GM04503 (cell line): ENCODE results near the gene MTTP.
"Not testable (repeated sequence)": the region's sequence is repeated elsewhere in the genome, so short reads cannot be mapped to it uniquely, and the experiment has no call there.

Source experiments
- DNase-seq: peaks from one replicate; pipeline ENCODE4 v3.0.0-alpha.2; 2012; ENCODE audit warnings: low read depth

Gene MTTP

DNA sequence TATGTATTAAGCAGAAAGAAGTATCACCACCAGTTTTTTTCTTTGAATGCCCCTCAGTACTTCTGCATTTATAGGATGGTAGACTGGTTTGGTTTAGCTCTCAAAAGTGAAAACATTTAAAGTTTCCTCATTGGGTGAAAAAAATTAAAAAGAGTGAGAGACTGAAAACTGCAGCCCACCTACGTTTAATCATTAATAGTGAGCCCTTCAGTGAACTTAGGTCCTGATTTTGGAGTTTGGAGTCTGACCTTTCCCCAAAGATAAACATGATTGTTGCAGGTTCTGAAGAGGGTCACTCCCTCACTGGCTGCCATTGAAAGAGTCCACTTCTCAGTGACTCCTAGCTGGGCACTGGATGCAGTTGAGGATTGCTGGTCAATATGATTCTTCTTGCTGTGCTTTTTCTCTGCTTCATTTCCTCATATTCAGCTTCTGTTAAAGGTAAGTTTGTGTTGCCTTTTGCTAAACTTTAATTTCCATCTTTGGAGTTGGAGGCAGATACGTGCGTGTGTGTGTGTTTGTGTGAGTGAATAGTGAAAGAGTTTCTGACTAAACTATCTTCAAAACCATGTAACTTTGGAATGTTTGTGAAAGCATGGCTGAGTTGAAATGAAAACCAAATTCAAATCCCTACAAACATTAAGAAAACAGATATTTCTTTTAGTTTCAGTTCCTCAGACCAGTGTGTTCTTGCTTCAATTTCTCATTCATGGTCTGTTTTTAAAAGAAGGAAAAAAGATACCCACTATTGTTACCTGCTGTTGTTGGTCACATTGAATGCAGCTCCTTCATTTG, at the start of gene MTTP:
Gene MTTP, plus strand, starts transcription at position 295 of the 795 bp plus-strand sequence. Its CDS starts 86 bp downstream, at position 381.
- DNase-seq, result no peak

DNA sequence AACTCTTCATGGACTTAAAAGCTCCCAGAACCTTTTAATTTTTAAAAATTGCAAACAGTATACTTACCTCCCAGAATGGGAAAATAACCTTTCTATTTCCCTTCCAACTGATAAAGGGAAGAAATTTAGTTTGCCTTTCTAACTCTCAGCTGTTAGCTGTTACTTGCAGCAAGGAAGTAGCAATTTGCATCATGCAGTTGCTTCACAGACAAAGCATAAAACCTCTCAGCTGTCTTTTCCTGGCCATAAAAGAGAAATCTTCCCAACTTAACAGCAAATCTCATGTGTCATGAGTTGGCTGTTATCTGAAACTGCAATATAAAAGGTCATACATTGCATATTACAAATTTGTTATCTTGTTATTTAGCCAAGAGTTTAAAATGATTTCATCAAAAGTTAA, 45.4 kb upstream of the MTTP start:
- no peak for DNase-seq

DNA sequence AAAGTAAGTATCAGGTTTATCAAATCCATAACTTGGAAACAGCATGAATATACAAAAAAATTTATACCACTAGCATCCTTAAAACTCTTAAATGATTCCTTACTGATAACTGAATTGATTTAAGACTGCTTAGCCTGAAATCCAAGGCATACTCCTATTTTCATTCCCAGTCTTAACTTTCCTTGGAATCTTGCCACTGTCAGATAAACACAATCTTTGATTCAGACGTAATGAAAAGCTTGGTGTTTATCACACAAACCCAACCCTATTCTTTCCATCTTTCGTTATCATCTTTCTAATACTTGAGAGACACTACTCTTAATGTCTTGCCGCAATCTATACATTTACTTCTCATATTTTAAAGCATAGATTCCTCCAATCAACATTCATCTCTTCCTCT, 44.7 kb upstream of the MTTP start:
- DNase-seq, result no peak

DNA sequence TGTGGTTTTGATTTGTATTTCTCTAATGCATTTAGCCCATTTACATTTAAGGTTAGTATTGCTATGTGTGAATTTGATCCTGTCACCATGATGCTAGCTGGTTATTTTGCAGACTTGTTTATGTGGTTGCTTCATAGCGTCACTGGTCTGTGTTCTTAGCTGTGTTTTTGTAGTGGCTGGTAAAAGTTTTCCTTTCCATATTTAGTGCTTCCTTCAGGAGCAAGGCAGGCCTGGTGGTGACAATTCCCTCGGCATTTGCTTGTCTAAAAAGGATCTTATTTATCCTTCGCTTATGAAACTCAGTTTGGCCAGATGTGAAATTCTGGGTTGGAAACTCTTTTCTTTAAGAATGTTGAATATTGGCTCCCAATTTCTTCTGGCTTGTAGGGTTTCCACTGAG, 39.9 kb upstream of the MTTP start:
- DNase-seq, result not testable (repeated sequence)

DNA sequence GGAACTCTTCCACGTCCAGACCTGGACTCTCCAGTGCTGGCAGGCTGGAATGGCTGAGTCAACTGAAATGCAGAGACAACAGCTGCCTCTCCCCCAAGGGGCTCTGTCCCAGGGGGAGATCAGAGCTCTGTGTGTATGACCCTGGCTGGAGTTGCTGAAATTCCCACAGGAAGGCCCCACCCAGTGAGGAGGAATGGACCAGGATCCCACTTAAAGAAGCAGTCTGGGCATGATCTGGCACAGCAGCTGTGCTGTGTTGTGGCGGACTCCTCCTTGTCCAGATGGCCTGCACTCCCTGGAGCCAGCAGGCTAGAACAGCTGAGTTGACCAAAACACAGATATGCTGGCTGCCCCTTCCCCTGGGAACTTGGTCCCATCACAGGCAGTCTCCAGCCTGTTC, 38.4 kb upstream of the MTTP start:
- no peak for DNase-seq

DNA sequence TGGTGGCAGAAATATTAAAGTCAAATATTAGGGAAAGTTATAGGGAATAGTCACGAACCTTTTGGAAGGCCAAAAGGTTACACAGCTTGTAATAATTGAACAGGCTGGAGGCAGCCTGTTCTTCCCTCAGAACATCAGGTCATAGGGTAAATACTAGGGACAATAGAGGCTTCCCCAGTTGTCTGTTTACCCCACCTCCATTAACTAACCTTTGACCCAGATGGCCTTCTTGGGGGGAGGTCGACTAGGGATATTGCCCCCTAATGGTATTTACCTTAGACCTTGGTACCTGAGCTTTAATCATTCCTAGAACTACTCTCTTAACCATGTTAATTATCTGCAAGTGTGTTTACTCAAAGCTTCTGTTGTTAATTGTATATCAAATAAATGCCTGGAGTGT, 37.8 kb upstream of the MTTP start:
- no peak for DNase-seq

DNA sequence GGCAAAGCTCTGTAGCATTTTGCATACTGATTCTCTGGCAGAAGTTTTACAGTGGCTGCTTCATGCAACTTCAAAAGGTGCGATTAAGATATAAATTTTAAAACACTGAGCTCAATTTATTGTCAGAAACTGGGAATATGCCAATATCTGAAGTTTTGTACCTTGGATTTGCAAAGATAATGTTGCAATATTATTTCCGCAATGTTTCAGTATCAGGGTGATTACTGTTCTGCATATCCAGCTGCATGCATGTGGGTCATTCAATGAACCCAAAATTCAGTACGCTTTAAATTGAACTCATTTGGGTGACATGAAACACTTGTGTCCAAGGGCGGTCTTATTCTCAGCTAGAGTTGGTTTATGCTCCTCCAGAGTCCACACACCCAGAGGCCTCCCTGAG, 37.0 kb upstream of the MTTP start:
- no peak for DNase-seq

DNA sequence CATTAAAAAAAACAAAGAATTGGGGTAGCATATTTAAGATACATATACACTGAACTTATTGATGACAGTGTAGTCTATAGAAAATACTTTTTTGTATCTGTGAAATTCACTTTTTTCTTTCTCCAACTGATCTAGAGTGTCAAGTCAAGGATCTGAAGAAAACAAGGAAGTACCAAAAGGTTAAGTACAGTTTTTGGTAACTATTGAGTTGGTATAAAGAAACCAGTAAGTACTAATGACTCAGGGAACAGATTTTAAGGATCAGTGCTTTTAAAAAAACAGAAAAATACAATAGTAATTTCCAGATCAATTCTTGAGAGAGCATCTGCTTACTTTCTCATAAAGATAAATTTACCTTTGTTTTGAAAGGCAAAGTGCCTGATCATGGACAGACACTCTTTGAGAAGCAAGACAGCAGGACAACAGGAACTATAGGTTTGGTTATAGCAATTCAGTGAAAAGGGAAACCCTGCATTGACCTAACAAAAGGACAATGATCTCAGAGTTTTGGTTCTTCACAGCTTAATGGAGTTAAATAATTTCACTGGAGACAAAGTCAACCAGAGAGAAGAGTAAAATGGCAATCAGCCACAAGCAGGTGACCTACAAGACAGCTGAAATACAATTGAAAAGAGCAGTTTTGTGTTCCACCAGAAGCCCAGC, 34.2 kb upstream of the MTTP start:
- DNase-seq, result no peak

DNA sequence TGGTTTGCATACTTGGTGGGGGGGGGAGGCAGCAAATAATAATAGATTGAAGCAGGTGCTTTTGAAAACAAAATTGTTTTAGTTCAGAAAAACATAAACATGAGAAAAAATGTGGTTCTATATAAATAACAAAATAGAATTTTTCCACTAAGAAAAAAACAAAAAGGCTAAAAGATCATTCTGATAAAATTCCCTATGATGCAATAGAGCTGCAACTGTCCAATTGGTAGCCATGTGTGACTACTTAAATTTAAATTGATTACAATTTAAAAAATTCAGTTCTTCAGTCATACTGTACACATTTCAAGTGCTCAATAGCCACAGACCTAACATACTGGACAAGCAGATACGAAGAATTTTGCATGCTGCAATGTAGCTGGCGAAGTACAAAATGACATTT, 21.8 kb upstream of the MTTP start:
- DNase-seq, result no peak

DNA sequence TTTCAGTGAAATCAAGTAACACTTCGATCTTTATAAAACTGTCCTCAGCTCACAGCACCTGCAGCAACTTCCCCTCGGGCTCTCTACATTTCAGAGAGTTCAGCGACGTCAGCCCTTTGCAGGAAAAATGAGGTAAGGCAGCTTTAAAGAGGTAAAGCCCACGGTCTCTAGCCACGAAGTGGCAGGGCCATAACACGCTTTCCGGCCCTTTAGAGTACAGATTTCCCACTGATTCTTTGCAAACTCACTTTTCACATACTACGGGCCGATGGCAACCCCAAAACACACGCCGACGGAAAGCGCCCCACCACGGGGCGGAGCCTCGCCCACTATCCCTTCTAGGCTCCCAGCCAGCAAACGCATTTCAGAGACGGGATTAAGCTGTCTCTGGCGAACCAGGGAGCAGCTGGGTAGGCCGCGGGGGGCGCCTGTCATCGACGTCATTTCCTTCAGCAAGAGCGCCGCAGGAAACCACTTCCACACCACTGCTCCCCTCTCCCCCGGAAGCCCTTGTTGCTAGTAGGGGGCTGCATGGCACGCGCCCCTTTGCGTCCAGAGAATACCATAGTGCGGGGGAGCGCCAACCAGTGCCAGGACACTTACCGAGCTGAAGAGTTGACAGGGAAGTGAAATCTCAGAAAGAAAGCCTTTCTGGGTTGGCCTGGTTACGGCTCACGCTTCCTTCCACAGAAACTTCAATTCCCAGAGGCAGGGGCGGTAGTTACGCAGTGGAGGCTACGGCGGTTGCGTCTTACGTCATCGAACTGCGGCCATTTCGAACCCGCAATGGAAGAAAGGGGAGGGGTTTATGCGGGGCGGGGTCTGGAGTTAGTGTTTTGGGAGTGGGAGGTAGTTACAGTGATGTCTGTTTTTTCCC, 11.1 kb upstream of the MTTP start, which contains the start of gene TRMT10A:
Gene TRMT10A, minus strand, starts transcription at position 730 of the 877 bp plus-strand sequence. CDS start 4,701 bp downstream, outside the sequence.
- DNase-seq, result peak; percentile 90

DNA sequence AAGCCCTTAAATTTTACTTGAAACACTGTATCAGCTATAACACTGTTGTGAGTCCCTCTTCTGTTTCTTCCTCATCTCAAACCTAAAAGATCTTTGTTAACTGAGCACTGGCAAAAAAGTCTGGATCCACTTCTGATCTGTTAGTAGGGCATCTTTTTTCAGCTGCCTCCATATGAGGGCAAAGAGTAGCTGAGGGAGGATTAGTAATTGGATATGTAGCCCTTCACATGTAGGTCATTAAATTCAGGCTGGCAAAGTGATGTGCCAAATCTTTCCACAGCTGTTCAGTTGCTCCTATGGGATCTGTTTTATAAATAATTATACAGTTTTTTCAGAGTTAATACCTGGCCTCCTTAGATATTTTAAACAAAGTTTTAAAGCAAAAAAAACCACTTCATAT, 9.7 kb upstream of the MTTP start:
- DNase-seq, result no peak

DNA sequence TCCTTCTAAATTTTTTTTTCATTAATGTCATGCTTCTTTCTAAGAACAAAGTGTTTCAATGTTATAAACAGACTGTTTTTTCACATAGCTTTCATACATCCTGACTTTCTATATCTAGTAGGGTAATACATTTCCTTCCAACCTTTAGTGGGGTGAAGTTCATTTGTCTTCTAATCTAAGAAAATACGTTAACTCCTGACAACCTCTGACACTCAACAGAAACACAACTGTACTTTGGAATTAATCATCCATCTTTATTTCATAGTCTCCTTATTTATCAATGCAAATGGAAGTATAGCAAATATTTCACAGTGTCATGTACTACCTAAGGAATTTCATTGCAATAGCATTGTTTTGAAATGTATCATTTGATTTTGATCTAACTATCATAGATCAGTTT, 2.7 kb upstream of the MTTP start:
- DNase-seq, result no peak

DNA sequence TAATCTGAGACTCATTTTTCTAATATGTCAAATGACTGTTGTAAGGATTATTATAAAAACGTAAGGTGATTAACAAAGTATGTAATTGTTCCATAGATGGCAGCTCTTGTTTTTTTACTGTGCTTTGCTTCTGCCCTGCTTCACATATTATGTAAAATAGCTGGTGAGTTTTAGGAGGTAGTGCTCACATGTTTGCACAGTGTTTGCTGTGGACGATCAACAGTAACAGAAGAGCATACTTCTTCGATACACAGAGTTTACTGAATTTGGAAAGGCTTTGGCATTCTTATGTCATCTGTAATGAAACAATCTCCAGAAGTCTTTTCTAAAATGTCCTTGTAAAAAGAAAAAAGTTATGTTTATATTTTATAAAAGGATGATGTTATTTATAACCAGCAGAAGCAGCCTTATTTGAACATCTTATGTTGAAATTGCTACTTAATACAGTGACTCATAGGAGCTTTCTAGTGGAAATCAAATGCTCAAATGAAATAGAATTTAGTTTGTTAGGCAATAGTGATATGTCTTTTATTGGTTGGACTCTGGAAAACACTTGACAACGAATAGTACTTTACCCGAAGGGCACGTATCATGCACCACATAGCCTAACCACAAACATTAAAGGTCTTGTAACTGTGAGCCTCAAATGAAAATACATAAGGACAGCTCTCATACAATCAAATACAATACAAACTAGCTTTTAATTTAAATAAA, 1.9 kb upstream of the MTTP start:
- no peak for DNase-seq

DNA sequence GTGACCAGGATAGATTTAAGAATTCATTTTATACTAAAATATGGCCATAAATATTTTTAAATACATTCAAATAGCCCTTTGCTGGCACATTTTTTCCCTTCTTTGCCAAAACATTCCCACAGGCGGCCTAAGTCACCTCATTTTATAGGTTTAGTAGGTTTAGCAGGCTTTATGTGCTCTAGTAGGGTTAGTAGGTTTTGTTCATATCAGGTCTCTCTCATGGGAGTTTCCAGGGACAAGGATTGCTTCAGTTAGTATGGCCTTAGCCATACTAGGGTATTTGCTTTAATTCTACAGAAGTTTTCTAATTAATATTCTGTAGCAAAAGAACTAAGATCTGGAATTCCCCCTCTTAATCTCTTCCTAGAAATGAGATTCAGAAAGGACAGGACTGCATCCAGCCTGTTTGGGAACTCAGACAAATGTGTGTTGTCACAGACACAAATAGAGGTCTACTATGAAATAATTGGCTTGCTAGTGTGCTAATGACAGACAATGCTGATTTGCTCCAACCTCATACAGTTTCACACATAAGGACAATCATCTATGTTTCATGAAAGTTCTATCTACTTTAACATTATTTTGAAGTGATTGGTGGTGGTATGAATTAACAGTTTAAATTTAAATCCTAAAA, 772 bp upstream of the MTTP start:
- no peak for DNase-seq

DNA sequence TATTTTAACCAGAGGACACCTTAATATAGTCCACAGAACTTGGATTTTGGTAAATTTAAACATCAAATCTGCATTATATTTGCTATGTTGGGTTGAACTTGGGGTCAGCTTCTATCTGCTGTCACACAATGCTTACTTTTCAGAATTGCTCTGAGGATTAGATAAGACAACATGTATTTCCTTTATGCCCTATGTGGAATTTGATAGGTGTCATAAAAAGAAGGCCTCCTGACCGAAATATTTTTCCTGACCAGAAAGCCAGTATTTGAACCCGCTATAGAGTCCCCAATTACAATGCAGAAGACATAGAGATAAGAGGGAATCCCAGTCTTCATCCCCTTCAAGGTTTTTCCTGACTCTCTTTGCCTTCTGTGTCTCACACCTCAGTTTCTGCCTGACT, 4.1 kb downstream of the MTTP start:
- no peak for DNase-seq

DNA sequence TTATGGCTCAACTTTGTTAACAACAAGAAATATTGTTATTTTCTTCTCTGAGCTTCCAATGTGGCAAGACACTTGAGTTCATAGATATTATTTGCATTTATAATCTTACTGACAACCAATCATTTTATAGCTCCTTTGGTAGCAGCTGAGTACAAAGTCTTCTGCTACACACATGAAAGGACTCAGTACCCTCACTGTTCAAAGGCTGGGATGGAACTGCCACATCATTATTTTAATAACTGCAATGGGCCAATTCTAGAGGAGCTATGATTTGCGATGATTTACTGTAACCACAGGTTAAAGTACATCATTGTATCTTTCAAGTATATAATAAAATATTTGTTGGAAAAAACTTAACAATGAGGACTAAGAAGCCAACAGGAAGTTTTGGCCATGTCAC, 10.9 kb downstream of the MTTP start:
- no peak for DNase-seq

DNA sequence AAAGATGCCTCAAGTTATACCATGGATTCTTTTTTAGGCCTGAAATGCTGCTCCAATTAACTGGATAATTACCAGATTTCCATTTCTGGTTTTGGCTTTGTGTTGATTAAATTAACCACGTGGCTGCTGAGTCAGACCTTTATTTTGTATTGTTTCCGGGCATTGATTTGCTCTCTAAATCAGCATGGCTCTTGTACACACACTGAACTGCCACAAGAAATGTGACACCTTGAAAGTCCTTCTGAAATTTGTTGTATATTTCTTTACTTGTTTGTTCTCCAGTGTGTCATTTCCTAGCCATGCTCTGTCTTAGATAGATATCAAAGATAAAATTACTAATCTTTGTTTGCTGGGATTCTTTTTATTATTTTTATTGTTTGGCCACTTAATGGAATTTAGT, 11.7 kb downstream of the MTTP start:
- no peak for DNase-seq

DNA sequence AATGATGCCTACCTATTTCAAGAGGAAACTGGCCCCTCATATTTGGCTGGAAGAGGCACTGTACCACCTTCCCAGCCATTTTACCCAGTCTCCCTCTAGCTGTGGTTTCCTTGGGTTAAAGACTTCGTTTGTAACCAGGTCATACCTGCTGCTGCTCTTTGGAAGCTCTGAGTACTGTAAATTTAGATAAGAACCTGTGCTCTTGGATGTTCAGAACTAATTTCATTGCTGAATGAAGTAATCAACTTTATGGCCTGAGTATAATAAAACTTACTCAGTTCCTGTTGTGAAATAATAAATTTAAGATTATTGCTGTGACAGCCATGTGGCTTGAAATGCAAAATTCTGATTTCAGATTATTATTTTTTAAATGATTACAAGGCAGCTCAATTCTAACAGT, 12.2 kb downstream of the MTTP start:
- DNase-seq, result no peak

DNA sequence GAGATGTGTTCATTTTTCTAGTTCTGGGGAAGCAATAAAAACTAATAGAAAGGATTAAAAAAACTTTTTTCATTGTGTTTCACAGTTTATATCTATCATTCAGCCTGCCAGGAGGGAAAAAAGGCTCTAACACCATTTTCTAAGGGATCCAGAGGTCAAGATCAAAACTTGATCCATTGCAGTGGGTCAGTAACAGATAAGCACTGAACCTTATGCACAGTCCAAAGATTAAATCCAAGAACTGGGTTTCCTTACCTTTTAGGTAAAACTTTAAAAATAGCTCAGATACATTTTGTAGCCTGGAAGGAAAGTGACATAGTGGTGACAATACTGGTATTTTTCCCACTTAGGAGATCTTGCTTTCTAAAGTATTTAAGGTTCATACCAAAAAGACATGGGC, 12.7 kb downstream of the MTTP start:
- DNase-seq, result no peak

DNA sequence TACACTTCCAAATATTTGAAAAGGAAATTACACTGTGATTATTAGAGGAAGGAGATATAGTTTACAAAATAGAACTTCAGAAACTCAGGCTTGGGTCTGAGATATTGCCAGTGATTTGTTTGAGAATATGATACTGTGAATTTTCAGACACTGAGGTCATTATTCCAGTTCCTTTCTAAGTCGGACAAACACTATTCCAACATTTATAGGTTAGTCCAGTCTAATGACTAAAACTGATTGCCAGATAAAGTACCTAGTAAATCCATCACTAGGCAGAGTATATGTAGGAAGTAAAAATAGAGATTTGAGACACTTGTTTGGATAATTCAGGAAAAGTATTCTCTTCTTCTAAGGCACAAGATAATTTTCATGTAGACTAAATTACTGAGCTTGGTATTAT, 13.2 kb downstream of the MTTP start:
- DNase-seq, result no peak

DNA sequence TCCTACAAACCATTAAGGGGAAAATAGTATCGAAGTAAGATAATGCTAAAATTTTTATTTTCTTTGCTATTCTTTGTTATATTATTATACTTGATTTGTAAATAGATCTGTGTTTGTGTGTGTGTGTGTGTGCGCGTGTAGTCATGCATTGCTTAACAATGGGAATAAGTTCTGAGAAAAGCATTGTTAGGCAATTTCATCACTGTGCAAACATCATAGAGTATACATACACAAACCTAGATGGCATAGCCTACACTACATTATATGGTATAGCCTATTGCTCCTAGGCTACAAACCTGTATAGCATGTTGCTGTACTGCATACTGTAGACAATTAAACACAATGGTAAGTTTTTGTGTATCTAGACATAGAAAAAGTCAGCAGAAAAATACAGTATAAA, 17.1 kb downstream of the MTTP start:
- DNase-seq, result no peak
